ENCODE results near the gene SCPEP1.

- TF ChIP-seq EZH2 (IDR thresholded peaks at IDR 0.05; ENCODE audit: low read length, missing control alignments), result no peak
- no peak for TF ChIP-seq CTCF (conservative IDR thresholded peaks at IDR 0.05 in 1 of 2, IDR thresholded peaks at IDR 0.05 in 1 of 2; ENCODE audit: low read depth in 1 of 2, low read length in 2 of 2)
Measured at GRCh38 chr17:56930739-56931337, 47.1 kb upstream of the SCPEP1 start.
